Germinal center (tissue), 1 donor: ENCODE measurements around the gene PPP5C.
A peak's percentile ranks its signal among the peaks of the same experiment; 100 is the strongest.
"Not testable (repeated sequence)": the region's sequence is repeated elsewhere in the genome, so short reads cannot be mapped to it uniquely, and the experiment has no call there.

Experiments used
- DNase-seq: peaks from one replicate; pipeline ENCODE4 v3.0.0; 2012; ENCODE audit warnings: mixed read lengths, low spot score

Gene PPP5C

GRCh38 chr19:46346821-46347571 lies at the start of gene PPP5C:
Gene PPP5C (plus strand): TSS chr19:46347087. CDS start chr19:46347097, 10 bp downstream.
- peak; percentile 96 for DNase-seq

- DNase-seq, result no peak
Measured at GRCh38 chr19:46297700-46298478, 49.0 kb upstream of the PPP5C start.

GRCh38 chr19:46298479-46299003 lies 48.3 kb upstream of the PPP5C start:
- DNase-seq, result no peak

GRCh38 chr19:46299004-46299509 lies 47.8 kb upstream of the PPP5C start:
- DNase-seq, result no peak

- no peak for DNase-seq
Measured at GRCh38 chr19:46299695-46300094, 47.2 kb upstream of the PPP5C start.

GRCh38 chr19:46303322-46303690 lies 43.6 kb upstream of the PPP5C start:
- no peak for DNase-seq

- DNase-seq, result no peak
Measured at GRCh38 chr19:46303691-46304397, 43.0 kb upstream of the PPP5C start.

- no peak for DNase-seq
Measured at GRCh38 chr19:46306501-46306900, 40.4 kb upstream of the PPP5C start.

- no peak for DNase-seq
Measured at GRCh38 chr19:46308510-46308909, 38.4 kb upstream of the PPP5C start.

- DNase-seq, result no peak
Measured at GRCh38 chr19:46309056-46309455, 37.8 kb upstream of the PPP5C start.

- DNase-seq, result no peak
Measured at GRCh38 chr19:46311444-46311843, 35.4 kb upstream of the PPP5C start.

- not testable (repeated sequence) for DNase-seq
Measured at GRCh38 chr19:46313540-46314469, 33.1 kb upstream of the PPP5C start.

GRCh38 chr19:46317339-46317738 lies 29.5 kb upstream of the PPP5C start:
- DNase-seq, result no peak

- no peak for DNase-seq
Measured at GRCh38 chr19:46319613-46320012, 27.3 kb upstream of the PPP5C start.

GRCh38 chr19:46320559-46320958 lies 26.3 kb upstream of the PPP5C start:
- no peak for DNase-seq

GRCh38 chr19:46321653-46322052 lies 25.2 kb upstream of the PPP5C start:
- no peak for DNase-seq

GRCh38 chr19:46323227-46323626 lies 23.7 kb upstream of the PPP5C start:
- DNase-seq, result not testable (repeated sequence)

GRCh38 chr19:46324277-46324676 lies 22.6 kb upstream of the PPP5C start:
- no peak for DNase-seq

GRCh38 chr19:46326608-46327007 lies 20.3 kb upstream of the PPP5C start:
- no peak for DNase-seq

- DNase-seq, result no peak
Measured at GRCh38 chr19:46328079-46328478, 18.8 kb upstream of the PPP5C start.

GRCh38 chr19:46330319-46330918 lies 16.5 kb upstream of the PPP5C start:
- DNase-seq, result no peak
